PFSK-1 (cell line): ENCODE results near the gene TTC39C.

Experiments
- FOXP2 ChIP-seq: optimal IDR thresholded peaks from 2 replicates; pipeline ENCODE3; 2011; ENCODE audit warnings: borderline replicate concordance, control low read depth, inconsistent platforms; ENCODE audit not compliant: insufficient read depth; ENCODE audit errors: extremely low read length, extremely low read depth
- POLR2AphosphoS5 ChIP-seq: IDR thresholded peaks from 2 replicates; pipeline ENCODE4 v1.6.1; 2012; ENCODE audit warnings: low read depth, mild to moderate bottlenecking, control low read depth, low read length, moderate library complexity
- REST ChIP-seq, 2 experiments: IDR thresholded peaks; 2 replicates each; pipeline versions ENCODE4 v1.6.1 to v1.8.0; 2011 to 2012; ENCODE audit warnings: low read depth in 2 of 2, low read length in 2 of 2, control low read depth in 1 of 2, inconsistent platforms in 1 of 2, mild to moderate bottlenecking in 1 of 2, moderate library complexity in 1 of 2; ENCODE audit not compliant: insufficient read depth in 1 of 2
- SIN3A ChIP-seq: IDR thresholded peaks from 2 replicates; pipeline ENCODE4 v1.6.1; 2012; ENCODE audit warnings: mild to moderate bottlenecking, low read length, moderate library complexity, borderline replicate concordance; ENCODE audit not compliant: insufficient read depth
- TAF1 ChIP-seq: IDR thresholded peaks from 2 replicates; pipeline ENCODE4 v1.6.1; 2012; ENCODE audit warnings: low read length, control low read depth, borderline replicate concordance; ENCODE audit not compliant: insufficient read depth

DNA sequence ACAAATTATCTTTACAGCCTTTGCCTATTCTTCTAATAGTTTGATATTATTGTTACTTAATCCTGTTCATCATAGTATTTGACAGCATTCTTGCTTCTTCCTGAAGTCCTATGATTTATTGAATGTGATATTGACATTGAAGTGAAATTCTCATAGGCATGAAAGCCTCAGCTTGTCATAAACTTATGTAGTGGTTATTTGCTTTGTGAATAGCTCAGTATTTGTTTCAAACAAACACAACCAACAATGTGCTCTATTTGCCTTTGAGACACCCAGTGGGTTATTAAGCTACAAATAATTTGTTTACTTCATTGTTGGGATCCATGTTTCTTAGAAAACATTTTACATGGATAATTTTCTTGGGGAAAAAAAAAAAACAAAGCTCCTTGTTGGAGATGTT is 57.2 kb downstream of the TTC39C start:
- TF ChIP-seq POLR2AphosphoS5, result no peak
- no peak for TF ChIP-seq TAF1
- no peak for TF ChIP-seq SIN3A
- TF ChIP-seq REST (IDR thresholded peaks at IDR 0.05; ENCODE audit: insufficient read depth in 1 of 2, low read depth in 2 of 2, low read length in 2 of 2), result no peak
- TF ChIP-seq FOXP2, result no peak
